ENCODE data around the gene CTNND1.

DNA sequence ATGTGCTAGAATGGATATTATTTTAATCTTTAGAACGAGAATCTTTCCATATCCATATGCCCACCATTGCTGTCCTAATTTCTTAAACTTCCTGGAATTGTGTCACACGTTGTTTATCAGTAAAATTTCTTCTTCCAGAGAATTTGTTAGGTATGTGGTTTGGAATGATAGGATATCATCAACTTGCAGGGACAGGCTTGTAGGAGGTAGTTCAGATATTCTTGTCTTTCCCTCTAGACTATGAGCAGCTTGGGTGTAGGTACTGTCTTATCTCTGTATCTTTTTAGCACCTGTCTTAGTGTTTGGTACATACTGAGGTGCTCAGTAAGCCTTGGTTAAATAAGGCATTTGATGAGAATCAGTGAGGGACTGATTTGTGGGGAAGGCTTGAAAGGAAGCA, 3.4 kb downstream of the CTNND1 start:
- TF ChIP-seq, protein P1, sequence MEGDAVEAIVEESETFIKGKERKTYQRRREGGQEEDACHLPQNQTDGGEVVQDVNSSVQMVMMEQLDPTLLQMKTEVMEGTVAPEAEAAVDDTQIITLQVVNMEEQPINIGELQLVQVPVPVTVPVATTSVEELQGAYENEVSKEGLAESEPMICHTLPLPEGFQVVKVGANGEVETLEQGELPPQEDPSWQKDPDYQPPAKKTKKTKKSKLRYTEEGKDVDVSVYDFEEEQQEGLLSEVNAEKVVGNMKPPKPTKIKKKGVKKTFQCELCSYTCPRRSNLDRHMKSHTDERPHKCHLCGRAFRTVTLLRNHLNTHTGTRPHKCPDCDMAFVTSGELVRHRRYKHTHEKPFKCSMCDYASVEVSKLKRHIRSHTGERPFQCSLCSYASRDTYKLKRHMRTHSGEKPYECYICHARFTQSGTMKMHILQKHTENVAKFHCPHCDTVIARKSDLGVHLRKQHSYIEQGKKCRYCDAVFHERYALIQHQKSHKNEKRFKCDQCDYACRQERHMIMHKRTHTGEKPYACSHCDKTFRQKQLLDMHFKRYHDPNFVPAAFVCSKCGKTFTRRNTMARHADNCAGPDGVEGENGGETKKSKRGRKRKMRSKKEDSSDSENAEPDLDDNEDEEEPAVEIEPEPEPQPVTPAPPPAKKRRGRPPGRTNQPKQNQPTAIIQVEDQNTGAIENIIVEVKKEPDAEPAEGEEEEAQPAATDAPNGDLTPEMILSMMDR (conservative IDR thresholded peaks at IDR 0.05; ENCODE audit: low read depth, low read length), result no peak
- TF ChIP-seq SMC3 (IDR thresholded peaks at IDR 0.05; ENCODE audit: low read depth, low read length), result no peak
- no peak for TF ChIP-seq MAZ (IDR thresholded peaks at IDR 0.05; ENCODE audit: borderline replicate concordance, low read depth, low read length)
- no peak for TF ChIP-seq POLR2A (IDR thresholded peaks at IDR 0.05; ENCODE audit: low read depth, low read length)
- TF ChIP-seq CHD1 (IDR thresholded peaks at IDR 0.05; ENCODE audit: low read depth, low read length), result no peak
- TF ChIP-seq CEBPB (IDR thresholded peaks at IDR 0.05; ENCODE audit: low read depth, low read length), result no peak
- no peak for TF ChIP-seq MXI1 (IDR thresholded peaks at IDR 0.05; ENCODE audit: borderline replicate concordance, low read depth, low read length)

Data from IMR-90 (cell line).